Measurements from ENCODE around the gene TJP1.

Gene TJP1

GRCh38 chr15:29840054-29840453, 17.8 kb upstream of the TJP1 start:
- no peak for TF ChIP-seq ZNF8 (CRISPR knock-in tag; IDR thresholded peaks at IDR 0.05)
- no peak for ATAC-seq

DNA sequence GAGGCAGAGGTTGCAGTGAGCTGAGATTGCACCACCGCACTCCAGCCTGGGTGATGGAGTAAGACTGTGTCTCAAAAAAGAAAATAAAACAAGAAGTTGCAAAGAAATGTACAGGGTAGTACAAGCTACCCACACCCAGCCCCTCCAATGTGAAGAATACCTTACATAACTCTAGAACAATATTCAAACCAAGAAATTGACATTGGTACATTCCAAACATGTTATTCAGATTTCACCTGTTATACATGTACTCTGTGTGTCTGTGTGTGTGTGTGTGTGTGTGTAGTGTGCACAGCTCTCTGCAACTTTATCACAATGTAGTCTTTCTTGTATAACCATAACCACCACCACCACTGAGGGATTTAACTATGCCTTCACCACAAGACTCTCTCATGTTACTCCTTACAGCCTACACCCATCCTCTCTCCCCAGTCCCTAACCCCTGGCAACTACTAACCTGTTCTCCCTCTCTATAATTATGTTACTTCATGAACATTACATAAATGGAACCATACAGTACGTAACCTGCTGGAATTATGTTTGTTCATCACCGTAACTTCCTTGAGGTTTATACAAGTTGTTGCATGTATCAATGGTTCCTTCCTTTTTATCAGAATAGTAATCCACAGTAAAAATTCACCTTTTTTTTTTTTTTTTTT, 16.2 kb upstream of the TJP1 start:
- no peak for TF ChIP-seq PPARA (CRISPR knock-in tag; IDR thresholded peaks at IDR 0.05; ENCODE audit: borderline replicate concordance)
- TF ChIP-seq OSR1 (CRISPR knock-in tag; IDR thresholded peaks at IDR 0.05): no peak
- TF ChIP-seq TCF4 (CRISPR knock-in tag; IDR thresholded peaks at IDR 0.05; ENCODE audit: borderline replicate concordance): no peak
- TF ChIP-seq SNAI2 (CRISPR knock-in tag; IDR thresholded peaks at IDR 0.05): no peak
- TF ChIP-seq TOX (CRISPR knock-in tag; IDR thresholded peaks at IDR 0.05; ENCODE audit: borderline replicate concordance): no peak
- TF ChIP-seq CREB5 (CRISPR knock-in tag; IDR thresholded peaks at IDR 0.05; ENCODE audit: low read depth): no peak
- no peak for TF ChIP-seq ZNF70 (CRISPR knock-in tag; IDR thresholded peaks at IDR 0.05)
- TF ChIP-seq RARB (CRISPR knock-in tag; IDR thresholded peaks at IDR 0.05): no peak
- TF ChIP-seq CSDC2 (CRISPR knock-in tag; IDR thresholded peaks at IDR 0.05): no peak
- TF ChIP-seq, protein P1, sequence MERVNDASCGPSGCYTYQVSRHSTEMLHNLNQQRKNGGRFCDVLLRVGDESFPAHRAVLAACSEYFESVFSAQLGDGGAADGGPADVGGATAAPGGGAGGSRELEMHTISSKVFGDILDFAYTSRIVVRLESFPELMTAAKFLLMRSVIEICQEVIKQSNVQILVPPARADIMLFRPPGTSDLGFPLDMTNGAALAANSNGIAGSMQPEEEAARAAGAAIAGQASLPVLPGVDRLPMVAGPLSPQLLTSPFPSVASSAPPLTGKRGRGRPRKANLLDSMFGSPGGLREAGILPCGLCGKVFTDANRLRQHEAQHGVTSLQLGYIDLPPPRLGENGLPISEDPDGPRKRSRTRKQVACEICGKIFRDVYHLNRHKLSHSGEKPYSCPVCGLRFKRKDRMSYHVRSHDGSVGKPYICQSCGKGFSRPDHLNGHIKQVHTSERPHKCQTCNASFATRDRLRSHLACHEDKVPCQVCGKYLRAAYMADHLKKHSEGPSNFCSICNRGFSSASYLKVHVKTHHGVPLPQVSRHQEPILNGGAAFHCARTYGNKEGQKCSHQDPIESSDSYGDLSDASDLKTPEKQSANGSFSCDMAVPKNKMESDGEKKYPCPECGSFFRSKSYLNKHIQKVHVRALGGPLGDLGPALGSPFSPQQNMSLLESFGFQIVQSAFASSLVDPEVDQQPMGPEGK (CRISPR knock-in tag; IDR thresholded peaks at IDR 0.05; ENCODE audit: borderline replicate concordance): no peak
- no peak for TF ChIP-seq ZFP30 (CRISPR knock-in tag; IDR thresholded peaks at IDR 0.05)
- no peak for ATAC-seq

DNA sequence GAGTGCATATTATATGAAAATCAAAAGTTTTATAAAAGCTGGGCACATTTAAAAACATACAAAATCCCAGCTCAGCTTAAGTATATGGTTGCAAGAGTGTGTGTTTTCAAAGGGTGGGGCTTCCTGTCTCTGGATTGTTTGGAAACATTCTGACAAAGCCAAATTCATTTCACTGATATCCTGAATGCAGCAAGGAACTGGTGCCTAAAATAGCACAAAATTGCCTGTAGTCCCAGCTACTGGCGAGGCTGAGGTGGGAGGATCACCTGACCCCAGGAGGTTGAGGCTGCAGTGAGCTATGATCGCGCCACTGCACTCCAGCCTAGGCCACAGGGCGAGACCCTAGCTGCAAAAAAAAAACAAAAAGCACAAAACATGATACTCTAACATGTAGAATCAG, 13.0 kb upstream of the TJP1 start:
- TF ChIP-seq ESRRG (CRISPR knock-in tag; IDR thresholded peaks at IDR 0.05): no peak
- ATAC-seq: no peak

DNA sequence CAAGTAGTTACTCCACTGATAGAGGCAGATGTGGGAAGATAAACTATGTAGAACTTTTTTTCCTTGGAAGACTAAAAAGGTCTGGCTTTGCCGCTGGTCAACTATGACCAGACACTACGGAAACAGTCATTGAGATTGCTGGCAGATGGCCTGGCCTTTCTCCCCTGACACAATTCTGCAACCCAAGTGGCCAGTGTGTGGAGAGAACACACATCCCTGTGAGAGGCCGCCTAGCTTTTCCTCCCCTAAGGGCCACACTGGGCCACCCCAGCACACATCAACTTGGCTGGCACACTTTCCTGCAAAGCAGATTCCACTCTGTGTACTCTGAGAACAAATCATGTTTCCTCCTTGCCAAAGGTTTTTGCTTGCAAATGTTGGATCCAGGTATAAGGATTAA, 10.4 kb upstream of the TJP1 start:
- no peak for TF ChIP-seq ZNF8 (CRISPR knock-in tag; IDR thresholded peaks at IDR 0.05)
- no peak for ATAC-seq

DNA sequence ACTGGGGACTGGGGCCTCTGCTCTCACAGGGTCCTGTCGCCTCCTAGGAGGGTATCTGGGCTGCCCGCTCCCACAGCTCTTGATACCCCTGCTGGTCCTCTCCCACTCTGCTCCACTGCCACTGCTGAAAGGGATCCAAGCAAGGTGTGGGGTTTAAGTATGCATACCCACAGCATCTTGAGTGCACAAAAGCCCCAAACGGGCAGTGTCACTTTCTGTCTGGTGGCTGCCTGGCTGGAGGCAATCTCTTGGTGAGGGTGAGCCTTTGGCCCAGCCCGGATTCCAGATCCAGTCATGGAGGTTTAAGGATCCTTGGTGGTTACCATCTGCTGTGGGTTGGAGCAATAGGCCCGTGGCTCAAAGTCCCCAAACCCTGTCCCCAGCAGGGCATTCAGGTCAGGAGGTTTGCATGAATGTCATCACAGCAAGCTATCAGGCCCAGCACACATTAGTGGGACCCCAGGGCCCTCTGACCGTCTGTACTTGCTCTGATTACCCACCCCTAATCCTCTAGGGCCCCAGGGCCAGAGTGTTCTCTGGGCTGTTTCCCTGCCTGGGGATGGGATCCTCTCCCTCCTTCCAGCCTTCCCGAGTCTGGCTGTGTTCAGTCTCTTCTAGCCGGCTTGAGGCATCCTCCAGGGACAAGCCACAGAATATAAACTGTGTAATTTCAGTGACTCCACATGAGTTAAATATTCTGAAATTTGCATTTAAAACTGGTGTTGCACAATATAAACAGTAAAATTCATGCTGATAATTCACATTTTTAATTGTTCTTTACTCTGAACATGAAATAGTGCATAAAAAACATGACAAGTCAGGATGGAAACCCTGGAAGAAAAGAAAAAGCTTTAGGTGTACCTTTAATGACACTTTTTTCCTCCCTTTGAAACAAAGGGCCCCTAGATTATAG, 4.9 kb upstream of the TJP1 start:
- no peak for TF ChIP-seq PPARA (CRISPR knock-in tag; IDR thresholded peaks at IDR 0.05; ENCODE audit: borderline replicate concordance)
- no peak for TF ChIP-seq ISL1 (CRISPR knock-in tag; IDR thresholded peaks at IDR 0.05)
- TF ChIP-seq ESRRG (CRISPR knock-in tag; IDR thresholded peaks at IDR 0.05): no peak
- no peak for TF ChIP-seq ZFP30 (CRISPR knock-in tag; IDR thresholded peaks at IDR 0.05)
- TF ChIP-seq SNAI2 (CRISPR knock-in tag; IDR thresholded peaks at IDR 0.05): no peak
- TF ChIP-seq, protein P2, sequence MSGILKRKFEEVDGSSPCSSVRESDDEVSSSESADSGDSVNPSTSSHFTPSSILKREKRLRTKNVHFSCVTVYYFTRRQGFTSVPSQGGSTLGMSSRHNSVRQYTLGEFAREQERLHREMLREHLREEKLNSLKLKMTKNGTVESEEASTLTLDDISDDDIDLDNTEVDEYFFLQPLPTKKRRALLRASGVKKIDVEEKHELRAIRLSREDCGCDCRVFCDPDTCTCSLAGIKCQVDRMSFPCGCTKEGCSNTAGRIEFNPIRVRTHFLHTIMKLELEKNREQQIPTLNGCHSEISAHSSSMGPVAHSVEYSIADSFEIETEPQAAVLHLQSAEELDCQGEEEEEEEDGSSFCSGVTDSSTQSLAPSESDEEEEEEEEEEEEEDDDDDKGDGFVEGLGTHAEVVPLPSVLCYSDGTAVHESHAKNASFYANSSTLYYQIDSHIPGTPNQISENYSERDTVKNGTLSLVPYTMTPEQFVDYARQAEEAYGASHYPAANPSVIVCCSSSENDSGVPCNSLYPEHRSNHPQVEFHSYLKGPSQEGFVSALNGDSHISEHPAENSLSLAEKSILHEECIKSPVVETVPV (CRISPR knock-in tag; IDR thresholded peaks at IDR 0.05): no peak
- TF ChIP-seq OSR1 (CRISPR knock-in tag; IDR thresholded peaks at IDR 0.05): no peak
- TF ChIP-seq, protein P3, sequence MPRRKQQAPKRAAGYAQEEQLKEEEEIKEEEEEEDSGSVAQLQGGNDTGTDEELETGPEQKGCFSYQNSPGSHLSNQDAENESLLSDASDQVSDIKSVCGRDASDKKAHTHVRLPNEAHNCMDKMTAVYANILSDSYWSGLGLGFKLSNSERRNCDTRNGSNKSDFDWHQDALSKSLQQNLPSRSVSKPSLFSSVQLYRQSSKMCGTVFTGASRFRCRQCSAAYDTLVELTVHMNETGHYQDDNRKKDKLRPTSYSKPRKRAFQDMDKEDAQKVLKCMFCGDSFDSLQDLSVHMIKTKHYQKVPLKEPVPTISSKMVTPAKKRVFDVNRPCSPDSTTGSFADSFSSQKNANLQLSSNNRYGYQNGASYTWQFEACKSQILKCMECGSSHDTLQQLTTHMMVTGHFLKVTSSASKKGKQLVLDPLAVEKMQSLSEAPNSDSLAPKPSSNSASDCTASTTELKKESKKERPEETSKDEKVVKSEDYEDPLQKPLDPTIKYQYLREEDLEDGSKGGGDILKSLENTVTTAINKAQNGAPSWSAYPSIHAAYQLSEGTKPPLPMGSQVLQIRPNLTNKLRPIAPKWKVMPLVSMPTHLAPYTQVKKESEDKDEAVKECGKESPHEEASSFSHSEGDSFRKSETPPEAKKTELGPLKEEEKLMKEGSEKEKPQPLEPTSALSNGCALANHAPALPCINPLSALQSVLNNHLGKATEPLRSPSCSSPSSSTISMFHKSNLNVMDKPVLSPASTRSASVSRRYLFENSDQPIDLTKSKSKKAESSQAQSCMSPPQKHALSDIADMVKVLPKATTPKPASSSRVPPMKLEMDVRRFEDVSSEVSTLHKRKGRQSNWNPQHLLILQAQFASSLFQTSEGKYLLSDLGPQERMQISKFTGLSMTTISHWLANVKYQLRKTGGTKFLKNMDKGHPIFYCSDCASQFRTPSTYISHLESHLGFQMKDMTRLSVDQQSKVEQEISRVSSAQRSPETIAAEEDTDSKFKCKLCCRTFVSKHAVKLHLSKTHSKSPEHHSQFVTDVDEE (CRISPR knock-in tag; IDR thresholded peaks at IDR 0.05): no peak
- no peak for TF ChIP-seq CSDC2 (CRISPR knock-in tag; IDR thresholded peaks at IDR 0.05)
- no peak for TF ChIP-seq ZC3H10 (CRISPR knock-in tag; IDR thresholded peaks at IDR 0.05)
- TF ChIP-seq ZNF565 (CRISPR knock-in tag; conservative IDR thresholded peaks at IDR 0.05; ENCODE audit: low read depth): no peak
- TF ChIP-seq POU6F1 (CRISPR knock-in tag; IDR thresholded peaks at IDR 0.05; ENCODE audit: borderline replicate concordance, low read depth): no peak
- no peak for TF ChIP-seq ZFP3 (CRISPR knock-in tag; IDR thresholded peaks at IDR 0.05)
- ATAC-seq: no peak
